Measurements from ENCODE around the gene SOX21.

Gene SOX21

DNA sequence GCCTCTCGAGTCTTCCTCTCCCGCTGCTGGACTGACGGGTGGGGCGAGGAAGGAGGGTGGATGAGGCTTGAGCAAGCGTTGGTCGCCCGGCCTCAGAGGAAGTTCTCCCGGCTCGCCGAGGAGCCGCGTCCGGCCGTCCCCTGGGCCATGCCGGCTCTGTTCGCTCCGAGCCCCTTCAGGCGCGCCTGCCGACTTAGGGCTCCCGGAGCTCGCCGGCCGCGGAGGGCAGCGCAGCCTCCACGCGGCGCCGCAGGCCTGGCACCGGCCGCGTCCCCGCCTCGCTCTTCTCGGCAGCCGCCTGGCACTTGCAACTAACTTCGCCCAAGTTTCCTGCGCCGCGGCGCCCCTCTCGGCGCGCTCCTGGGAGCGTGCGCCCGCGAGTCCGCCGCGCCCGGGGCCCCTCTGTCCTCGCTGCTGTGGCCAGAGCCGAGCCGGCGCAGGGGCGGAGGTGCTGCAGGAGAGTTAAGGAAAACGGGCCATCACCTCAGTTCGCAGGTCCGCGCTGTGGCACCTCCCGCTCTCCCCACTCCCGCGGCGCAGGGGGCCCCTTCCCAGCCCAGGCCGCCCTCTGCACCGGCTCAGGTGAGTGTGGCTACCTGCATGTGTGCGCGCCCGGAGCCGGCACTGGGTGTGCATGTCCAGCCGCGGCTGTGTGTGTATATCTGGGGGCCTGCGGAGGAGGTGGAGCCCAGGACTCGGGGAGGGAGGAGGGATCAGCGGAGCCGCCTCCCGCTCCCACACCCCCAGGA lies 641 bp upstream of the SOX21 start:
- peaks cover 74% of the 10 kb centered on the region for H3K27me3 Mint-ChIP-seq
- no peak overlapping the region for H3K27ac Mint-ChIP-seq
- H3K4me1 Mint-ChIP-seq (ENCODE audit: low read depth): peaks cover 16% of the 10 kb centered on the region
- no peaks in the 10 kb centered on the region for H3K36me3 Mint-ChIP-seq (ENCODE audit: low read depth)
- peak overlapping the region; percentile 66 for H3K4me3 Mint-ChIP-seq
- H3K9me3 Mint-ChIP-seq: no peaks in the 10 kb centered on the region

DNA sequence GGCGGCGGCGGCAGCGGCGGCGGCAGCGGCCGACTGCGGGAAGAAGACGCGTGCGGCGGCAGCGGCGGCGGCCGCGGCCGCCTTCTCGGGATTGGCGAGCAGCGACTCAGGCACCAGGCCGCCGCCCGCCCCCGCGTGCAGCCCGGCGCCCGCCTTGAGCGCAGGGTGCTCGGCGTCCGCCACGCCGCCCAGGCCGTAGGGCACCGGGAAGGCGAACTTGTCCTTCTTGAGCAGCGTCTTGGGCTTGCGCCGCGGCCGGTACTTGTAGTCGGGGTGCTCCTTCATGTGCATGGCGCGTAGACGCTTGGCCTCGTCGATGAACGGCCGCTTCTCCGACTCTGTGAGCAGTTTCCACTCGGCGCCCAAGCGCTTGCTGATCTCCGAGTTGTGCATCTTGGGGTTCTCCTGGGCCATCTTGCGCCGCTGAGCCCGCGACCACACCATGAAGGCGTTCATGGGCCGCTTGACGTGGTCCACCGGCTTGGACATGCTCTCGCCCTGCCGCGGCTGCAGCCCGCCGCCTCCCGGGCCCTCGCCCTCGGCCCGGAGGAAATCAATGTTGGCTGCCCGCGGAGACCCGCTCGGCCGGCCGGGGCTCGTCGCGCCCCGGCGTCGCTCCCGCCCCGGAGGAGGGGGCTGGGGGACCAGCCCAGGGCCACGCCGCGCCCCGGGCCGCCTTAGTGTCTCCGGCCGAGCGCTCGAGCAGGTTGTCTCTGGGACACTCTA lies 621 bp downstream of the SOX21 start:
- peak overlapping the region; percentile 66 for H3K4me3 Mint-ChIP-seq
- H3K9me3 Mint-ChIP-seq: no peaks in the 10 kb centered on the region
- no peak overlapping the region for H3K27ac Mint-ChIP-seq
- H3K4me1 Mint-ChIP-seq (ENCODE audit: low read depth): peaks cover 24% of the 10 kb centered on the region
- peaks cover 78% of the 10 kb centered on the region for H3K27me3 Mint-ChIP-seq
- peaks cover under 1% of the 10 kb centered on the region for H3K36me3 Mint-ChIP-seq (ENCODE audit: low read depth)

DNA sequence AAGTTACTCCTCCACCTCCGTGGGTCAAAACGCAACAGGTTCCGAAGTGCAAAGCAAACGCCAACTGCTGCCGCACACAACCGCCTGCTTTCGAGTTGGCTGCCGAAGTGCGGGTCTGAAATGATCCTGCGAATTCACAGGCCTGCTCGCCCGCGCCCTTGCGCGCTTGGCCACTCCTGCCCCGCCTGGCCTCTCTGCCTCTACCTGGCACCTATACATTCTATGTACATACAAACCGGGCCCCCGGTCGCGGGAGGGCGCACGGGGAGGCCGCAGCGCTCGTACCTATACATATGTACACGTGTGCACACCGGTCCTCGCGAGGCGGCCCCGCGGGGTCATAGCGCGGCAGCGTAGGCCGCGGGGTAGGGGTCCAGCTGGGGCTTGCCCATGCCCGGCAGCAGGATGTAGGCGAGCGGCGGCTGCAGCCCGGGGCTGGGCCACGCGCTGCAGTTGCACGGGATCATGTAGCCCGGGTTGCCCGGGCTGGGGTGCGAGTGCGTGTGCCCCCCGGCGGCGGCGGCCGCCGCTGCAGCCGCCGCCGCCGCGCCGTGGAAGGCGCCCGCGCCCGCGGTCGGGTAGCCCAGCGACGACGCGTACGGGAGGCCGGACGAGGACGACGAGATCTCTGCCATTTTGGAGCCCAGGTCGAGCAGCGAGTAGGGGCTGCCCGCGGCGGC lies 1.3 kb downstream of the SOX21 start:
- peaks cover 24% of the 10 kb centered on the region for H3K4me1 Mint-ChIP-seq (ENCODE audit: low read depth)
- H3K9me3 Mint-ChIP-seq: no peaks in the 10 kb centered on the region
- peak overlapping the region; percentile 10 for H3K4me3 Mint-ChIP-seq
- no peak overlapping the region for H3K27ac Mint-ChIP-seq
- H3K36me3 Mint-ChIP-seq (ENCODE audit: low read depth): peaks cover 4% of the 10 kb centered on the region
- H3K27me3 Mint-ChIP-seq: peaks cover 78% of the 10 kb centered on the region

DNA sequence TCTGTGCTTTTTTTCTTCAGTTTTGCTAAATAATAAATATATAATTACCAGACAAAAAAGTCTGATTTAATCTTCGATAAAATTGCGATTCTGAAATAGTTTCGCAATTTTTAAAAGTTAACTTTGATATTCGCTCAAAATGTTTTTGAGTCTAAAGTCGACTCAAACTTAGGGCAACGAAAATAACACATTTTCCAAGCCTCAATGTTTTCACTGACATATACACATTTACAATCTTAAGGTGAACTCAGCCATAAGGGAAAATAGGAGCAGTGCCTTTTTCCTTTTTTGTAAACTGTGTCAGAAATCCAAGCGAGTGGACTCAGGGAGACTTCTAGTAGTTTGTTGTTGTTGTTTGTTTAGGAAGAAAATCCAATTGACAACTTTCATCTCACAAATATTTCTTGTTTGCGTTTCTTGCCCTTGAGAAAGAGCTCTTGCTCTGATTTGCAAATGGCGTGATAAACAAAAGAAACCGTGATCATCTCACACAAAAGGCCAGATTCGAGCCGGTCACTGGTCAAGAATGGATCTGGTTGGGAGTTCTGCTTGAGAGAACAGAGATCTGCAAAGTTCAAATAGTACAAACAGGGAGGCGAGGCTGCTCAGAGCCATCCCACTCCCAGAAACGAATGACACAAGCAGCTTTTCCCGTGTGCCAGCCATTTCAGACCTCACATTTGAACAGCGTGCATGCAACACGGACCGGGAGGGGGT lies 2.1 kb downstream of the SOX21 start:
- Mint-ChIP-seq H3K27ac (peak overlapping the region; percentile 33), H3K4me1 (ENCODE audit: low read depth) (peaks cover 24% of the 10 kb centered on the region), H3K27me3 (peaks cover 78% of the 10 kb centered on the region), H3K4me3 (peak overlapping the region; percentile 58), H3K36me3 (ENCODE audit: low read depth) (peaks cover 4% of the 10 kb centered on the region), H3K9me3 (no peaks in the 10 kb centered on the region)

DNA sequence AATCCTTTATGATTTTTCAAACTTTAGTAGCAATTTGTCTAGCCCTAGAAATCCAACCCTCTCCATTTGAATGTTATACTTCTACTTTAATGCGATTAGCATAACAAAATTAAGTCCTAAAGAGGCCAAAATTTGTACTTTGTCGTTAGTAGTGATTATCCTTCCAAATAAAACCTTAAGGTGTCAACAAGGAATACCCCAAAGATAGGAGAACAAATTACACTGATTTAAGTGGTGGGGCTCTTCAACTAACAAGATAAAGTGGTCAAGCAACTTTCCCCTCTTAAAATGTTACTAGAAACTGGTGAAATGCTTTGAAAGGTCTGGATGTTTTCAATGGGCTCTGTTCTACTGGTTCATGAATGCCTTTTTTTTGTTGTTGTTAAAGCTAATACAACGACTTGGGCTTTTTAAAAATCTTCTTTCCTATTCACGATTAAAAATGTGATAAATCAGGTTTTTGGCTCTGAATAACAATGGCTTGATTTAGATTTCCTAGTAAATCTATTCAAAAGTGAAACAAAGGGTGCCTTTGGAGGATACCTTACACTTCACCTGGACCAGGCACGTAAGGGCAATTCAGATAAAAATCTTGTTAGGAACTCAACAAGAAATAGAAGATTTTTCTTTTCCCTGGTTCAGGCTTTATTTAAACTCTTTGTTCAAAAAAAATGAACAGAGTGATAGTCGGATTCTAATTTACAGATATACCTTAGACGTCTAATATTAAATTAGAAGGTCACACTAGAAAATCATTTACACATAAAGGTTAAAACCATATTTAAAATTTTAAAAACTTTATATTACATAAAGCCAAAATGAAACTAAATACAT lies 3.1 kb downstream of the SOX21 start:
- H3K27me3 Mint-ChIP-seq: peaks cover 78% of the 10 kb centered on the region
- H3K36me3 Mint-ChIP-seq (ENCODE audit: low read depth): peaks cover 4% of the 10 kb centered on the region
- H3K9me3 Mint-ChIP-seq: no peaks in the 10 kb centered on the region
- no peak overlapping the region for H3K4me3 Mint-ChIP-seq
- H3K4me1 Mint-ChIP-seq (ENCODE audit: low read depth): peaks cover 27% of the 10 kb centered on the region
- no peak overlapping the region for H3K27ac Mint-ChIP-seq

DNA sequence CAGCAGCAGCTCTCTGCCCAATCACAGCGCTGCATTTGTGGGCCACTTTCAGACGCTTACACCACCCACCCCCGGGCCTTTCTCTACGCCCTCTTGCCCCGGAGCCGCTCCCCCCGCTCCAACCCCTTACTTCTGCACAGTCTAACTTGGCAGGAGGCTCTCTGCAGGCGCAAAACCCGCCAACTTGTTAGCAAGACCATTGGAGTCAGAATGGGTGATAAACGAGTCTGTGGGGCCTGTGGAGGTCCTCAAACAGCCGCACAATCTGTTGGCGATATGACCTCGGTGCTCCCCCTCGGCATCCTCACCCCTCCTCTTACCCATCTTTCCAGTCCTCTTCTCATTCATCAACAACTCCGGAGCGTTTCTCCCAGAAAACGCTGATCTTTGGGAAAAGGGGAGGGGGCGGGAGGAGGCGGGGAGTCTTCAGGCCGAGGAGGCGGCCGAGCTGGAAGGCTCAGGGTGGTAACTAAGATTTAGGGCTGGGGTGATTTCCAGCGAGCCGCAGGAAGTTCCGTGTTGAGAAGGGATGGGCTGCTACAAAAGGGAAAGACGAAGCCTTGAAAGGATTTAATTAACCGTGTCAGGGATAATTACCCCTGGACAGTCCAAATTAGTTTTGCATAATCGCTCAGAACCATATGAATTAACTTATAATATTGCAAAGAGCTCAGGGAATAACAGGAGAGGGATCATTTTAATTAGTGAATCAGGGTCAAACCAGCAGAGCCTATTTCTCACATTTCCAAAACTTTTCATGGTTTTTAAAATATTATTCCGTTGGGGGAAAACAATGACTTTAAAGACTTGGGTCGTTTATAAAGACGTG lies 4.1 kb downstream of the SOX21 start:
- Mint-ChIP-seq H3K27me3 (peaks cover 80% of the 10 kb centered on the region), H3K4me3 (no peak overlapping the region), H3K27ac (peak overlapping the region; percentile 40), H3K36me3 (ENCODE audit: low read depth) (peaks cover 10% of the 10 kb centered on the region), H3K4me1 (ENCODE audit: low read depth) (peaks cover 28% of the 10 kb centered on the region), H3K9me3 (peaks cover 4% of the 10 kb centered on the region)

DNA sequence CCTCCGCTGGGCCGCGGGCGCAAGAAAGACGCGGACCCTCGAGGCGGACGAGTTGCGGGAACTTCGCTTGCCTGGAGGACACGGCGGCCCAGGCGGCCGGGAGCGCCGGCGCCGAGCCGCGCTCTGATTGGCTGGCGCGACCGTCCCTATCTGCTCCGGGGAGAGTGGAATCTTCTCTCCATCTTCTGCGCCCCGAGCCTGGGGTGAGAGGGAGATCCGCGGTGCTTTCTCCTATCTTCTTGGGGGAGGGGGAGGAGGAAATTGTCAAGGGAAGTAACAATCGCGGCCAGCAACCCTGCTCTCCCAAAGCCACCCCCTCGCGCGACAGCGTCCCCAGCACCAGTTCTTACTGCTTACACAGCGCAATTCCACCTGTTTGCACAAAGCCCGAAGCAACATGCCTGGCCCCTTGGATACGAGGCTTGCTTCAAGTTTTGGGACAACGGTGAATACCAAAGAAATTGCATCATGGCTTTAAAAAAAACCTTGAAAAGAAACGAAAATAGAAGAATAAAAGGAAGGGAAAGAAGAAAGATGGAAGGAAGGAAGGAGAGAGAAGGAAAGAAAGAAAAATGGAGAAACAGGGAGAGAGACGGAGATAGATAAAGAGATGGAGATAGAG lies 4.8 kb downstream of the SOX21 start:
- H3K27me3 Mint-ChIP-seq: peaks cover 84% of the 10 kb centered on the region
- peak overlapping the region; percentile 40 for H3K27ac Mint-ChIP-seq
- H3K36me3 Mint-ChIP-seq (ENCODE audit: low read depth): peaks cover 11% of the 10 kb centered on the region
- H3K9me3 Mint-ChIP-seq: peaks cover 4% of the 10 kb centered on the region
- peaks cover 27% of the 10 kb centered on the region for H3K4me1 Mint-ChIP-seq (ENCODE audit: low read depth)
- H3K4me3 Mint-ChIP-seq: peak overlapping the region; percentile 53

DNA sequence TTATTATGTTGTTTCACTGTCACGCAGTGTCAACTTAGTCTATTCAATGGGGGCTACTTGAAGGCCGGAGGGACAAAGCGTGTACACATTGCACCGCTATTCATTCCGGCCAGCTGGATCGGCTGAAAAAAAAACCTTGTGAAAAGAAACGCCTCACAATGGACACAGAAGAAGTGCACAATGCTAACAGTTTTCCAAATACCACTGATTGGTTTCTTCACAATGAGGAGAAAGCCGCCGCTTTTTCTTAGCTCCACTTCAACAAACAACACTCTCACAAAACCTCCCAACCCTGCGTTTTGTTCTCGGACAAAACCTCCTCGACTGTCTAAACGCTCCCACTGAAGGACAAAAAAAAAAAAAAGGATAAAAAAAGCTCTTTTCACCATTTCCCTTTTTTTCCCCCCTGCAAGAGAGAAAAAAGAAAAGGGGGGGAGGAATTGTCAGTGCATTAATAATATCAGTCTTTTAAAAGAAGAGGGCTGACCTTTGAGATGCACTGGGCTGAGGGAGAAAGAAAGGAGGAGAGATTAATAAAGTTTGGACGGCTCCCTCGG lies 5.4 kb downstream of the SOX21 start:
- H3K36me3 Mint-ChIP-seq (ENCODE audit: low read depth): peaks cover 11% of the 10 kb centered on the region
- peaks cover 22% of the 10 kb centered on the region for H3K4me1 Mint-ChIP-seq (ENCODE audit: low read depth)
- no peak overlapping the region for H3K27ac Mint-ChIP-seq
- H3K9me3 Mint-ChIP-seq: peaks cover 4% of the 10 kb centered on the region
- H3K4me3 Mint-ChIP-seq: no peak overlapping the region
- H3K27me3 Mint-ChIP-seq: peaks cover 86% of the 10 kb centered on the region

DNA sequence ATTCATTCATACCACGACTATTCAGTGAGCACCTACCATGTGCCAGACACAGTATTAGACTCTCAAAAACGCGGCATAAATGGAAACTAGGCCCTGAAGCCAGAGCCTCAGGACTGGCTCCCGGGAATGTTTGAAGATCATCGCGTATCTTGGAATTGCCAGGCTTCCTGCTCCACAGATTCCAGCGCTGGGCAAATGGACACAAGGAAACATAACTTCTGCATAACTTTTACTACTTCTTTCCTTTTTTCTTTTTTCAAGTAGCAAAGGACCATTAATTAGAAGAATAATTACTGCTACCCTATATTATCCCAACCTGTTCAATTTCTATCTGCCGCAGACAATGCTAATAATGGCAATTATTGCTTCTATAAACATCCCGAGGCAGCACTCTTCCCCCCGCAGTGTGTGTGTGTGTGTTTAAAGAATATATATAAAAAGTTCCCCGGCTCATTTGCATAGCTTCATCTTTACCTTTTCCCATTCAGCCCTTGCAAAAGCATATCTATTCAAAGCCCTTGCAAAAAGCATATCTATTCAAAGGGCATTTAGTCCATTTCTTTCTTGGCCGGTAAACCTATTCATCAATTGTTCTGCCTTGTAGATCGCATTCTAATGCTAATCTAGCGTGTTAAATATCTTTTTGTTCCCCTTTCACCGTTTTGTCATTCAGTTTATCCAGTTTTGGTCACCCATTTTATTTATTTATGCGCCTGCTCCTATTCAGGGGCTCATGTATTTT lies 6.1 kb downstream of the SOX21 start:
- H3K27ac Mint-ChIP-seq: no peak overlapping the region
- H3K4me1 Mint-ChIP-seq (ENCODE audit: low read depth): peaks cover 22% of the 10 kb centered on the region
- H3K27me3 Mint-ChIP-seq: peaks cover 92% of the 10 kb centered on the region
- H3K4me3 Mint-ChIP-seq: no peak overlapping the region
- peaks cover 11% of the 10 kb centered on the region for H3K36me3 Mint-ChIP-seq (ENCODE audit: low read depth)
- H3K9me3 Mint-ChIP-seq: peaks cover 4% of the 10 kb centered on the region

DNA sequence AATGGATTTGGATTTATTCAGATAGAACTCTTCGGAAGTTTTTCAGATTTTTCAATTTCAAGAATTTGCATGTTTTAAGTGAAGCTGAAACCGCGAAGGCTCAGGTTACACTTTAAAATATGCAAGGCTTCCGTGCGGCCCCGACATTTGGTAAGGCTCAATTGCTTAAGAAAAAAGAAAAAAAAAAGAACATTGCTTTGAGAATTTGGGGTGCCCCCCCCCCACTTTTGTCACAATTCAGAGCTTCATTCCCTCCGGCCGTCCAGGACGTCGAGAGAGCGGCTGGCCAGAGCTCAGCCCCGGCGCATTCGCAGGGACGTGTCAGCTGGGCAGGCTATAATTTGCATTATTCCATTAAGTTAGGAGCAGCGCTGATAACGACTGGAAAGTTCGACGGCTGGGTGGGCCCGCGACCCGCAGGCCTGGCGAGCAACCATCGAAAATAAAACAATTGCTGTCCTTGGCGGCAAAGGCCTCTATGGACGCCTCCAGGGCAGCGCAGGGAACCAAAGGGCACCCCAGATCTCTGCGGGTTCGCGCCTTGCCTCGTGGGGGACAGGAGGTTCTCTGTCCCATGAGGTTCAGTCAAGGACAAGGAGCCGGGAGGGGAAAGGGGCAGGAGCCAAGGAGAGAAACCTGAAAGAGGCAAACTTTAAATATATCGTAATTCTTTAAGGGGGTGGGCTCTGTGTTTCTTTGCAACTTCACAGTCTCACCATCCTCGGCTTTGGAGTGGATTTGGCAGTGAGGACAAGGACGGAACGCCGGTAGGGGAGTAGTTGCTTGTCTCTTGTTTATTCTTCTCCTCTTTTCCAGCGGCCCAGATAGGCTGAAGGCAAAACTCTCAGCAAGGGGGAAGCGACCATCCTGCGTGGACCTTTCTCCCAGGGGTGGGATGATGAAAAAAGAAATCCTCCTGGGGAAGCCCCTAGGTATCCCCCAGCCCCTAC lies 7.0 kb downstream of the SOX21 start:
- H3K27me3 Mint-ChIP-seq: peaks cover 96% of the 10 kb centered on the region
- no peak overlapping the region for H3K4me3 Mint-ChIP-seq
- peaks cover 4% of the 10 kb centered on the region for H3K9me3 Mint-ChIP-seq
- peaks cover 17% of the 10 kb centered on the region for H3K4me1 Mint-ChIP-seq (ENCODE audit: low read depth)
- H3K27ac Mint-ChIP-seq: no peak overlapping the region
- peaks cover 11% of the 10 kb centered on the region for H3K36me3 Mint-ChIP-seq (ENCODE audit: low read depth)

DNA sequence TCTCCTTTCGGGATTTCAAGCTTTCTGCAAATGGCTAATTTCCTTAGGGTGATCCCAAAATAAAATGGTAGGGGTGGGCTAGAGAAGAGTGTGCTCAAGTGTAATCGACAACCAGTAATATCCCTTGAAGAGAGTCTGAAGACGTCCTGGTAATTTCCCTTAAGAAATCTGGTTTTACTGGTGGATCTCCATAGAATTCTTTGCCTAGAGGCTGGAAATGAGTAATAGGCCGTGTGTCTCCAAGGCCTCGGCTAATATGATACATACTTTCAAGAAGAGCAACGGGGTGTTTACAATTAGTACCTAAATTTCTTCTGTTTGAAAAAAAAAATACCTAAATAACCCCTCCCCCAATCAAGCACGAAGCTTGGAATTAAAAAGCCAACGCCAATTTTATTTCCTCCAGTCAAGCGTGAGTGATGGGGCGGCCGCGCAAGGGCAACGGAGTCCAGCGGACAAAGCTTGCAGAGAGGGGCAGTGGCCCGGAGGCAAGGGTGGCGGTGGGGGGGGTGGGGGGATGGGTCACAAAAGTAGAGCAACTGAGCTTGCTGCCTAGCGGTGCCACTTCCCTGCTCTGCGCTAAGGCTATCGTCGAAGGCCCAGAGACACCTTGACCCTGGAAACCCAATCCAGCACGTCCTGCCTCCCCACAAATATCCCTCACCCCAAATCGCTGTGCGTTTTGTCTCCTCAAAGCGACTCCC lies 7.8 kb downstream of the SOX21 start:
- Mint-ChIP-seq H3K27me3 (peaks cover 97% of the 10 kb centered on the region), H3K27ac (no peak overlapping the region), H3K4me3 (no peak overlapping the region), H3K36me3 (ENCODE audit: low read depth) (peaks cover 11% of the 10 kb centered on the region), H3K4me1 (ENCODE audit: low read depth) (peaks cover 14% of the 10 kb centered on the region), H3K9me3 (peaks cover 4% of the 10 kb centered on the region)
